ENCODE results near the gene HNRNPC. TPM values are rescaled to one million over a fixed set of nuclear protein-coding genes. Genes with fewer than 3 reads are reported as not detected.

HNRNPC gene
- total RNA-seq, 2 donors from 2014 or later, result 363 to 653 TPM

- Histone ChIP-seq H3K27me3 (no peaks in the 10 kb centered on the region), H3K4me3 (no peak overlapping the region), H3K9ac (ENCODE audit: low read depth in 2 of 2, low read length in 2 of 2) (no peak overlapping the region), H3K27ac (no peak overlapping the region), H3K4me1 (peaks cover 3% of the 10 kb centered on the region), H3K9me3 (no peaks in the 10 kb centered on the region), H3K36me3 (no peaks in the 10 kb centered on the region)
- no peak for TF ChIP-seq CTCF (IDR thresholded peaks at IDR 0.05)
- no peak for DNase-seq
- intact Hi-C loops (cut with DNase I), result no loop called here
These were observed 28.8 kb downstream of the HNRNPC start for GRCh38 chr14:21240417-21240816.

- DNase-seq, result no peak
- no peaks in the 10 kb centered on the region for H3K9me3 ChIP-seq
- intact Hi-C loops (cut with DNase I), result no loop called here
- no peak overlapping the region for H3K9ac ChIP-seq (ENCODE audit: low read depth in 2 of 2, low read length in 2 of 2)
- no peak for TF ChIP-seq CTCF (IDR thresholded peaks at IDR 0.05)
- H3K36me3 ChIP-seq, result no peaks in the 10 kb centered on the region
- H3K4me1 ChIP-seq, result peaks cover 3% of the 10 kb centered on the region
- H3K27me3 ChIP-seq, result no peaks in the 10 kb centered on the region
- H3K4me3 ChIP-seq, result no peak overlapping the region
- H3K27ac ChIP-seq, result no peak overlapping the region
These were observed 30.3 kb downstream of the HNRNPC start for GRCh38 chr14:21238823-21239518.

GRCh38 chr14:21236948-21237797, 32.1 kb downstream of the HNRNPC start:
- Histone ChIP-seq H3K36me3 (peaks cover 14% of the 10 kb centered on the region), H3K27ac (no peak overlapping the region), H3K9me3 (no peaks in the 10 kb centered on the region), H3K27me3 (no peaks in the 10 kb centered on the region), H3K4me3 (no peak overlapping the region), H3K4me1 (peaks cover 3% of the 10 kb centered on the region), H3K9ac (ENCODE audit: low read depth in 2 of 2, low read length in 2 of 2) (no peak overlapping the region)
- intact Hi-C loops (cut with DNase I), result no loop called here
- TF ChIP-seq CTCF (IDR thresholded peaks at IDR 0.05), result no peak
- no peak for DNase-seq

- Histone ChIP-seq H3K4me3 (no peak overlapping the region), H3K36me3 (peaks cover 22% of the 10 kb centered on the region), H3K9ac (ENCODE audit: low read depth in 2 of 2, low read length in 2 of 2) (no peak overlapping the region), H3K27me3 (no peaks in the 10 kb centered on the region), H3K9me3 (no peaks in the 10 kb centered on the region), H3K27ac (no peak overlapping the region), H3K4me1 (peaks cover 3% of the 10 kb centered on the region)
- intact Hi-C loops (cut with DNase I), result no loop called here
- DNase-seq, result no peak
- no peak for TF ChIP-seq CTCF (IDR thresholded peaks at IDR 0.05)
These were observed 35.1 kb downstream of the HNRNPC start for GRCh38 chr14:21234112-21234511.

GRCh38 chr14:21233457-21234076, 35.7 kb downstream of the HNRNPC start:
- Histone ChIP-seq H3K9ac (ENCODE audit: low read depth in 2 of 2, low read length in 2 of 2) (no peak overlapping the region), H3K9me3 (no peaks in the 10 kb centered on the region), H3K4me3 (no peak overlapping the region), H3K36me3 (peaks cover 23% of the 10 kb centered on the region), H3K27ac (no peak overlapping the region), H3K27me3 (no peaks in the 10 kb centered on the region), H3K4me1 (peaks cover 3% of the 10 kb centered on the region)
- intact Hi-C loops (cut with DNase I), result no loop called here
- no peak for TF ChIP-seq CTCF (IDR thresholded peaks at IDR 0.05)
- no peak for DNase-seq

All from colonic mucosa (tissue), 4 donors.